ENCODE results near the gene RRP12. TPM values are rescaled to one million over a fixed set of nuclear protein-coding genes. Genes with fewer than 3 reads are reported as not detected.

RRP12 gene
- total RNA-seq, 5 donors from 2014 or later (not counting 1 experiment from before 2014, with no cell fraction given) = 25.9 to 91.4 (median 33.5) TPM

GRCh38 chr10:97333351-97333600 is 67.9 kb downstream of the RRP12 start:
- H3K9me3 ChIP-seq = no peaks in the 10 kb centered on the region
- Mint-ChIP-seq H3K27me3 (no peaks in the 10 kb centered on the region), H3K9me3 (no peaks in the 10 kb centered on the region), H3K4me1 (peaks cover 43 to 49% (median 48%) of the 10 kb centered on the region in 3 donors), H3K4me3 (peak overlapping the region; percentile 93 to 95 (median 93)), H3K36me3 (peaks cover 21% of the 10 kb centered on the region), H3K27ac (peak overlapping the region; percentile 84 to 93)
- peak overlapping the region; percentile 70 to 82 for H3K4me3 ChIP-seq (ENCODE audit: control insufficient read depth in 1 of 2, extremely low read depth in 1 of 2, low read length in 1 of 2)
- peaks cover 11 to 38% of the 10 kb centered on the region in 2 experiments for H3K4me1 ChIP-seq (ENCODE audit: control insufficient read depth in 1 of 2, extremely low read depth in 1 of 2, insufficient read depth in 2 of 2, low read length in 2 of 2)
- CTCF ChIA-PET = interaction anchor here (0.8 to 3.9 kb wide), 7 partner anchors 14 to 59 kb away, joined by 3 to 28 read pairs (median 4); partner anchors contain the start of gene FRAT1 (in 2 of the 2)
- peak in 8 of 35 experiments; percentile 2 to 41 (median 20) for DNase-seq
- ATAC-seq (replicated peaks in 1 of 4) = no peak
- H3K36me3 ChIP-seq (ENCODE audit: control insufficient read depth in 2 of 2, extremely low read depth in 1 of 2, insufficient read depth in 1 of 2, low read length in 1 of 2) = peaks cover 0 to 20% of the 10 kb centered on the region in 2 donors
- peaks cover 0 to 5% of the 10 kb centered on the region in 2 experiments for H3K27me3 ChIP-seq (replicated peaks in 1 of 2; ENCODE audit: control insufficient read depth in 2 of 2, extremely low read depth in 1 of 2, insufficient read depth in 2 of 2, low read length in 1 of 2)
- POLR2A ChIA-PET = interaction anchor here (0.5 to 2.9 kb wide), 8 partner anchors 11 to 166 kb away, joined by 3 to 13 read pairs (median 6); partner anchors contain the start of genes FRAT1 (in 2 of the 2) and RRP12 (in 1 of the 2)
- WGBS (ENCODE audit: insufficient coverage) = 0% methylated on average over 4 of the region's 7 CpGs
- H3K27ac ChIP-seq (ENCODE audit: low read length) = no peak overlapping the region

- H3K9me3 Mint-ChIP-seq = no peaks in the 10 kb centered on the region
- ChIA-PET CTCF (interaction anchor here (0.8 to 3.9 kb wide), 8 partner anchors 11 to 58 kb away, joined by 3 to 28 read pairs (median 4); partner anchors contain the start of gene FRAT1 (in 2 of the 2)), POLR2A (interaction anchor here (0.5 to 2.9 kb wide), 8 partner anchors 11 to 167 kb away, joined by 3 to 13 read pairs (median 6); partner anchors contain the start of genes FRAT1 (in 2 of the 2) and RRP12 (in 1 of the 2))
- H3K27ac ChIP-seq (ENCODE audit: low read length) = no peak overlapping the region
- peak overlapping the region; percentile 70 to 82 for H3K4me3 ChIP-seq (ENCODE audit: control insufficient read depth in 1 of 2, extremely low read depth in 1 of 2, low read length in 1 of 2)
- peak overlapping the region; percentile 93 to 95 (median 93) for H3K4me3 Mint-ChIP-seq
- ATAC-seq (replicated peaks in 1 of 4) (no peak), DNase-seq (no peak)
- H3K9me3 ChIP-seq = no peaks in the 10 kb centered on the region
- peaks cover 21% of the 10 kb centered on the region for H3K36me3 Mint-ChIP-seq
- peaks cover 0 to 20% of the 10 kb centered on the region in 2 donors for H3K36me3 ChIP-seq (ENCODE audit: control insufficient read depth in 2 of 2, extremely low read depth in 1 of 2, insufficient read depth in 1 of 2, low read length in 1 of 2)
- peaks cover 0 to 5% of the 10 kb centered on the region in 2 experiments for H3K27me3 ChIP-seq (replicated peaks in 1 of 2; ENCODE audit: control insufficient read depth in 2 of 2, extremely low read depth in 1 of 2, insufficient read depth in 2 of 2, low read length in 1 of 2)
- H3K4me1 ChIP-seq (ENCODE audit: control insufficient read depth in 1 of 2, extremely low read depth in 1 of 2, insufficient read depth in 2 of 2, low read length in 2 of 2) = peaks cover 11 to 38% of the 10 kb centered on the region in 2 experiments
- peak overlapping the region; percentile 84 to 93 for H3K27ac Mint-ChIP-seq
- WGBS (ENCODE audit: insufficient coverage) = 33% methylated on average over 5 of the region's 18 CpGs
- no peaks in the 10 kb centered on the region for H3K27me3 Mint-ChIP-seq
- H3K4me1 Mint-ChIP-seq = peaks cover 48 to 54% (median 52%) of the 10 kb centered on the region in 3 donors
Measured at GRCh38 chr10:97332591-97333350, 68.4 kb downstream of the RRP12 start.

GRCh38 chr10:97331153-97331703 is 69.9 kb downstream of the RRP12 start:
- WGBS (ENCODE audit: insufficient coverage) = 80% methylated on average over 1 of the region's 6 CpGs
- H3K27ac Mint-ChIP-seq = peak overlapping the region; percentile 23 to 77
- no peak overlapping the region for H3K27ac ChIP-seq (ENCODE audit: low read length)
- peaks cover 57 to 68% (median 61%) of the 10 kb centered on the region in 3 donors for H3K4me1 Mint-ChIP-seq
- ChIA-PET CTCF (interaction anchor here (0.7 to 3.9 kb wide), 4 partner anchors 9 to 57 kb away, joined by 3 to 28 read pairs (median 4); partner anchors contain the start of gene FRAT1 (in 1 of the 2)), POLR2A (interaction anchor here in 1 of 2 donors (1.0 kb wide), 1 partner anchor 52 kb away, joined by 4 read pairs; no protein-coding TSS in a partner anchor)
- no peaks in the 10 kb centered on the region for H3K9me3 ChIP-seq
- DNase-seq (no peak), ATAC-seq (replicated peaks in 1 of 4) (no peak)
- peaks cover 0 to 5% of the 10 kb centered on the region in 2 experiments for H3K27me3 ChIP-seq (replicated peaks in 1 of 2; ENCODE audit: control insufficient read depth in 2 of 2, extremely low read depth in 1 of 2, insufficient read depth in 2 of 2, low read length in 1 of 2)
- peaks cover 21% of the 10 kb centered on the region for H3K36me3 Mint-ChIP-seq
- no peaks in the 10 kb centered on the region for H3K9me3 Mint-ChIP-seq
- H3K4me1 ChIP-seq (ENCODE audit: control insufficient read depth in 1 of 2, extremely low read depth in 1 of 2, insufficient read depth in 2 of 2, low read length in 2 of 2) = peaks cover 11 to 45% of the 10 kb centered on the region in 2 experiments
- H3K27me3 Mint-ChIP-seq = no peaks in the 10 kb centered on the region
- H3K4me3 Mint-ChIP-seq = peak overlapping the region; percentile 71 to 95 (median 93)
- peaks cover 0 to 20% of the 10 kb centered on the region in 2 donors for H3K36me3 ChIP-seq (ENCODE audit: control insufficient read depth in 2 of 2, extremely low read depth in 1 of 2, insufficient read depth in 1 of 2, low read length in 1 of 2)
- no peak overlapping the region for H3K4me3 ChIP-seq (ENCODE audit: control insufficient read depth in 1 of 2, extremely low read depth in 1 of 2, low read length in 1 of 2)

- Histone ChIP-seq H3K9me3 (no peaks in the 10 kb centered on the region), H3K27me3 (replicated peaks in 1 of 2; ENCODE audit: control insufficient read depth in 2 of 2, extremely low read depth in 1 of 2, insufficient read depth in 2 of 2, low read length in 1 of 2) (no peaks in the 10 kb centered on the region), H3K4me3 (ENCODE audit: control insufficient read depth in 1 of 2, extremely low read depth in 1 of 2, low read length in 1 of 2) (no peak overlapping the region), H3K36me3 (ENCODE audit: control insufficient read depth in 2 of 2, extremely low read depth in 1 of 2, insufficient read depth in 1 of 2, low read length in 1 of 2) (peaks cover 0 to 20% of the 10 kb centered on the region in 2 donors), H3K27ac (ENCODE audit: low read length) (no peak overlapping the region), H3K4me1 (ENCODE audit: control insufficient read depth in 1 of 2, extremely low read depth in 1 of 2, insufficient read depth in 2 of 2, low read length in 2 of 2) (peaks cover 11 to 39% of the 10 kb centered on the region in 2 experiments)
- ChIA-PET POLR2A (interaction anchor here in 1 of 2 donors (0.6 kb wide), 1 partner anchor 15 kb away, joined by 3 read pairs; no protein-coding TSS in a partner anchor), CTCF (no interaction called here)
- DNase-seq (no peak), ATAC-seq (replicated peaks in 1 of 4) (no peak)
- peaks cover 57 to 67% (median 59%) of the 10 kb centered on the region in 3 donors for H3K4me1 Mint-ChIP-seq
- H3K4me3 Mint-ChIP-seq = no peak overlapping the region
- peaks cover 21% of the 10 kb centered on the region for H3K36me3 Mint-ChIP-seq
- H3K9me3 Mint-ChIP-seq = no peaks in the 10 kb centered on the region
- H3K27ac Mint-ChIP-seq = no peak overlapping the region
- H3K27me3 Mint-ChIP-seq = no peaks in the 10 kb centered on the region
- 98% methylated on average over 4 of the region's 5 CpGs for WGBS (ENCODE audit: insufficient coverage)
Measured at GRCh38 chr10:97329766-97330165, 71.4 kb downstream of the RRP12 start.

- POLR2A ChIA-PET = interaction anchor here (0.6 to 0.8 kb wide), 2 partner anchors 64 to 72 kb away, joined by 3 to 6 read pairs; partner anchors contain the start of gene RRP12 (in 1 of the 2)
Measured at GRCh38 chr10:97328646-97329453, 72.3 kb downstream of the RRP12 start.

More at GRCh38 chr10:97328646-97329453, 72.3 kb downstream of the RRP12 start:
- Mint-ChIP-seq H3K4me3 (no peak overlapping the region), H3K27me3 (no peaks in the 10 kb centered on the region), H3K9me3 (no peaks in the 10 kb centered on the region), H3K27ac (peak overlapping the region; percentile 8 to 34), H3K36me3 (peaks cover 21% of the 10 kb centered on the region), H3K4me1 (peaks cover 57 to 67% (median 59%) of the 10 kb centered on the region in 3 donors)
- DNase-seq (no peak), ATAC-seq (replicated peaks in 1 of 4) (no peak)
- no peak overlapping the region for H3K27ac ChIP-seq (ENCODE audit: low read length)
- peaks cover 0 to 20% of the 10 kb centered on the region in 2 donors for H3K36me3 ChIP-seq (ENCODE audit: control insufficient read depth in 2 of 2, extremely low read depth in 1 of 2, insufficient read depth in 1 of 2, low read length in 1 of 2)
- H3K9me3 ChIP-seq = no peaks in the 10 kb centered on the region
- WGBS (ENCODE audit: insufficient coverage) = 100% methylated on average over 1 of the region's 3 CpGs
- H3K27me3 ChIP-seq (replicated peaks in 1 of 2; ENCODE audit: control insufficient read depth in 2 of 2, extremely low read depth in 1 of 2, insufficient read depth in 2 of 2, low read length in 1 of 2) = no peaks in the 10 kb centered on the region
- no peak overlapping the region for H3K4me3 ChIP-seq (ENCODE audit: control insufficient read depth in 1 of 2, extremely low read depth in 1 of 2, low read length in 1 of 2)
- peaks cover 11 to 39% of the 10 kb centered on the region in 2 experiments for H3K4me1 ChIP-seq (ENCODE audit: control insufficient read depth in 1 of 2, extremely low read depth in 1 of 2, insufficient read depth in 2 of 2, low read length in 2 of 2)
- CTCF ChIA-PET = no interaction called here

All from T-cell (primary cell).